Colon (tissue), 2 donors: Measurements from ENCODE around the gene SIGLEC15.

Source experiments
- FAIRE-seq: peaks from 2 replicates; lab custom pipeline; 2012; peaks lifted over from hg19 to GRCh38; lab: Jason Lieb, UNC
- donor health status: control.
- donor health status: control.

SIGLEC15 gene

GRCh38 chr18:45879681-45880655, 54.5 kb downstream of the SIGLEC15 start:
- FAIRE-seq: no peak

- no peak for FAIRE-seq
These were observed 55.5 kb downstream of the SIGLEC15 start for GRCh38 chr18:45880876-45881558.

GRCh38 chr18:45887585-45887984, 62.1 kb downstream of the SIGLEC15 start:
- no peak for FAIRE-seq

- no peak for FAIRE-seq
These were observed 64.1 kb downstream of the SIGLEC15 start for GRCh38 chr18:45889419-45890064.

DNA sequence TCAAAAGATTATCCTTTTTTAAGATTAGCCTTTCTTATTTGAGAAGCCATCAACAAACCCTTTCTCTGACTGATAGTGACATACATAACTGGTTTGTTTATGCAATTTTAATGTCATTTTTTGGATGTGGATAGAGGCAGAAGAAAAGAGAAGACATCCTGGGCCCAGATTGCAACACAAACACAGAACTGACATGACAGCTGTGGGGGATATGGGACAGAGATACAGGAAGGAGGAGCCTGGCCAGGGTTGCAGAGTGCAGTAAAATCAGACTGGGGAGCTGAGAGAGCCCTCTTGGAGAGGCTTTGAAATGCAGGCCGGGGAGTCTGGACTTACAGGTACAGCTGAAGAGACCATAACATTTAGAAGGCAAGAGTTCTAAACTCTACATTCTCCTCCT, 65.1 kb downstream of the SIGLEC15 start:
- FAIRE-seq: no peak

DNA sequence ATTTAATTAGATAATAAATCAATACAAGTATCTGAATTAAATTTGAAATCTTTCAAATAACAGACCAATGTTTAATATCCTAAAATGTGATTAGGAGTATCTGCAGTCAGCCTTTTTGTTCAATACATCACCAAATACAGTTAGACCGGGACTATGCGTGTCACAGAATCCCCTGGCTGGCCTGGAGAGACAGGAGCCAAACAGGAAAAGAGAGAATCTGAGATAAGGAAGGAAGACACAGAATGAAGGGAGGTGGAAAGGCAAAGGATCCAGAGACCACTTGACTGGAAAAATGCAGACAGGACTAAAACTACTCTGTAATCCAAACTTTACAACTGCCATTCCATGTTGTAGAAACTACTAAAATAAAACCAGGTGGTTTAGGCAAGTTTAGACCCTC, 66.3 kb downstream of the SIGLEC15 start:
- FAIRE-seq: no peak
